GM19240 (cell line): ENCODE results near the gene NFAM1.

Experiments
- DNase-seq: peaks from one replicate; pipeline ENCODE4 v3.0.0; 2011; ENCODE audit warnings: low spot score; ENCODE audit not compliant: insufficient read length

The NFAM1 gene

GRCh38 chr22:42384506-42384905 is 47.7 kb downstream of the NFAM1 start:
- no peak for DNase-seq

- DNase-seq, result no peak
These were observed 48.3 kb downstream of the NFAM1 start for GRCh38 chr22:42383851-42384417.

- no peak for DNase-seq
These were observed 48.9 kb downstream of the NFAM1 start for GRCh38 chr22:42383287-42383686.

- no peak for DNase-seq
These were observed 51.2 kb downstream of the NFAM1 start for GRCh38 chr22:42380769-42381551.

- no peak for DNase-seq
These were observed 52.2 kb downstream of the NFAM1 start for GRCh38 chr22:42379966-42380537.

GRCh38 chr22:42376711-42377554 is 55.3 kb downstream of the NFAM1 start:
- no peak for DNase-seq

- no peak for DNase-seq
These were observed 56.2 kb downstream of the NFAM1 start for GRCh38 chr22:42375982-42376381.

GRCh38 chr22:42372976-42373375 is 59.2 kb downstream of the NFAM1 start:
- no peak for DNase-seq

GRCh38 chr22:42371501-42371900 is 60.7 kb downstream of the NFAM1 start:
- DNase-seq, result no peak

GRCh38 chr22:42371099-42371498 is 61.1 kb downstream of the NFAM1 start:
- DNase-seq, result no peak

GRCh38 chr22:42369250-42370041 is 62.8 kb downstream of the NFAM1 start:
- DNase-seq, result peak; percentile 98

- DNase-seq, result no peak
These were observed 63.6 kb downstream of the NFAM1 start for GRCh38 chr22:42368379-42369249.

- no peak for DNase-seq
These were observed 64.2 kb downstream of the NFAM1 start for GRCh38 chr22:42367980-42368378.

GRCh38 chr22:42366806-42367581 is 65.2 kb downstream of the NFAM1 start:
- no peak for DNase-seq

- DNase-seq, result no peak
These were observed 66.1 kb downstream of the NFAM1 start for GRCh38 chr22:42365942-42366695.

- DNase-seq, result no peak
These were observed 66.9 kb downstream of the NFAM1 start for GRCh38 chr22:42365111-42365865.

- DNase-seq, result no peak
These were observed 67.5 kb downstream of the NFAM1 start for GRCh38 chr22:42364604-42365110.

GRCh38 chr22:42363892-42364291 is 68.3 kb downstream of the NFAM1 start:
- no peak for DNase-seq
